K562 (cell line): ENCODE data around the gene CALY. TPM values are rescaled to one million over a fixed set of nuclear protein-coding genes. Genes with fewer than 3 reads are reported as not detected.
A peak's percentile ranks its signal among the peaks of the same experiment; 100 is the strongest.

Experiments used
- ATAC-seq: fragments of 200-7000 bp; cut with Tn5 transposase; 3 replicates; pipeline ENCODE4 v1.9.1; 2020; ENCODE audit warnings: moderate library complexity
- BruUV-seq: library from RNA; stranded (reverse); fragments of 400-500 nt; replicated peaks from 2 replicates; lab custom pipeline; 2021; lab: Mats Ljungman, UMichigan
- CTCF ChIA-PET: fragments of 300-600 bp; formaldehyde crosslinking; extraction: SDS; loops from one replicate; lab custom pipeline; 2021; ENCODE audit warnings: low intra/inter-chr PET ratio; lab: Yijun Ruan, JAX
- POLR2A ChIA-PET: fragments of 300-600, 350-650 bp; sonication (Branson Sonifier 250); formaldehyde crosslinking; extraction: SDS; loops from one replicate; lab custom pipeline; 2021; ENCODE audit warnings: antibody characterized with exemption, inconsistent platforms; lab: Yijun Ruan, JAX
- DNase-seq, 4 experiments: peaks; one replicate each; pipeline versions ENCODE4 v3.0.0 to v3.0.0-alpha.2; 2011 to 2018; ENCODE audit warnings: low spot score in 3 of 4, mixed read lengths in 3 of 4; ENCODE audit errors: extremely low read depth in 1 of 4
- FAIRE-seq: peaks from 2 replicates; lab custom pipeline; 2011; peaks lifted over from hg19 to GRCh38; lab: Jason Lieb, UNC
- H2AFZ ChIP-seq: 2 replicates; pipeline ENCODE4 v1.6.0; 2011; ENCODE audit warnings: low read depth, low read length, control low read depth, inconsistent platforms
- H3K27ac ChIP-seq: fragments of 200-600 bp; 3 replicates; pipeline ENCODE4 v1.8.0; 2011; ENCODE audit warnings: low read depth, mild to moderate bottlenecking, control low read depth, inconsistent platforms, low read length, moderate library complexity, mixed read lengths; ENCODE audit errors: extremely low read depth
- H3K27me3 ChIP-seq, 2 experiments: fragments of 300-600 bp in 1 of 2; 2 replicates in 1 of 2; 3 replicates in 1 of 2; pipeline versions ENCODE4 v1.6.0 to v1.8.0; 2011; ENCODE audit warnings: inconsistent platforms in 2 of 2, low read length in 2 of 2, mild to moderate bottlenecking in 1 of 2, mixed read lengths in 1 of 2, moderate library complexity in 1 of 2; ENCODE audit not compliant: control insufficient read depth in 2 of 2, insufficient read depth in 2 of 2
- H3K36me3 ChIP-seq: fragments of 300-600 bp; 3 replicates; pipeline ENCODE4 v1.8.0; 2011; ENCODE audit warnings: mild to moderate bottlenecking, low read length, inconsistent platforms; ENCODE audit not compliant: control insufficient read depth, insufficient read depth
- H3K4me1 ChIP-seq, 2 experiments: fragments of 200-600 bp in 1 of 2; replicated peaks in 1 of 2; 2 replicates in 1 of 2; 3 replicates in 1 of 2; pipeline versions ENCODE4 v1.5.1 to v1.8.0; 2011; ENCODE audit warnings: inconsistent platforms in 2 of 2, low read length in 2 of 2, mild to moderate bottlenecking in 1 of 2, mixed read lengths in 1 of 2, moderate library complexity in 1 of 2; ENCODE audit not compliant: control insufficient read depth in 2 of 2, insufficient read depth in 2 of 2
- H3K4me2 ChIP-seq: 2 replicates; pipeline ENCODE4 v1.6.1; 2011; ENCODE audit warnings: low read length, control low read depth, inconsistent platforms, mixed read lengths; ENCODE audit not compliant: insufficient read depth
- H3K4me3 ChIP-seq: fragments of 200-600 bp; sonication (generic), shearing (Covaris generic); 2 replicates; pipeline ENCODE4 v1.5.1; 2016; ENCODE audit warnings: control low read depth, inconsistent platforms
- H3K79me2 ChIP-seq: fragments of 200-600 bp; 3 replicates; pipeline ENCODE4 v1.8.0; 2011; ENCODE audit warnings: low read length, inconsistent platforms; ENCODE audit not compliant: control insufficient read depth, insufficient read depth
- H3K9ac ChIP-seq, 2 experiments: 2 replicates each; pipeline versions ENCODE4 v1.6.0 to v1.6.1; 2011; ENCODE audit warnings: low read depth in 2 of 2, low read length in 2 of 2, control low read depth in 1 of 2, inconsistent platforms in 1 of 2, mild to moderate bottlenecking in 1 of 2, mixed read lengths in 1 of 2; ENCODE audit not compliant: insufficient read depth in 1 of 2
- H3K9me1 ChIP-seq: one replicate; pipeline ENCODE4 v1.6.0; 2011; ENCODE audit warnings: inconsistent platforms, mild to moderate bottlenecking, low read length, moderate library complexity; ENCODE audit not compliant: control insufficient read depth, insufficient read depth
- H3K9me3 ChIP-seq: replicated peaks from 2 replicates; pipeline ENCODE4 v1.5.1; 2011; ENCODE audit warnings: low read depth, low read length, inconsistent platforms; ENCODE audit not compliant: control insufficient read depth, insufficient read depth
- H4K20me1 ChIP-seq: replicated peaks from 2 replicates; pipeline ENCODE4 v1.6.1; 2011; ENCODE audit warnings: low read length, inconsistent platforms, mixed read lengths; ENCODE audit not compliant: control insufficient read depth, insufficient read depth
- ARID2 ChIP-seq: fragments of 450-650 bp; IDR thresholded peaks from 2 replicates; pipeline ENCODE4 v1.6.1; 2017; ENCODE audit warnings: antibody characterized with exemption, mild to moderate bottlenecking
- EWSR1 ChIP-seq: fragments of 450-650 bp; IDR thresholded peaks from 2 replicates; pipeline ENCODE4 v1.6.1; 2018; ENCODE audit warnings: borderline replicate concordance, mild to moderate bottlenecking, low read depth, moderate library complexity; ENCODE audit not compliant: partially characterized antibody
- EZH2 ChIP-seq: IDR thresholded peaks from 2 replicates; pipeline ENCODE4 v1.6.1; 2012; ENCODE audit warnings: low read depth, mild to moderate bottlenecking, inconsistent platforms, low read length, borderline replicate concordance
- SMC3 ChIP-seq: conservative IDR thresholded peaks from 2 replicates; pipeline ENCODE4 v1.6.1; 2011; ENCODE audit warnings: low read depth, low read length, improper control_type of control experiment; ENCODE audit not compliant: insufficient read depth
- ZNF609 ChIP-seq: sonication (generic); formaldehyde crosslinking; IDR thresholded peaks from 2 replicates; pipeline ENCODE4 v1.8.1; 2023; ENCODE audit warnings: missing genetic modification reagents, mild to moderate bottlenecking, borderline replicate concordance
- WGBS: fragments of 100-300 bp; shearing (Covaris generic); methylation state at CpG from one replicate; pipeline ENCODE4 v1.1.6; 2016; ENCODE audit warnings: low coverage, mixed read lengths; ENCODE audit not compliant: insufficient coverage; ENCODE audit errors: missing lambda C conversion rate; 5-methylcytosine and 5-hydroxymethylcytosine counted together
- in situ Hi-C: fragments of 300-500 bp; cut with MboI; formaldehyde crosslinking; loops from 4 replicates; pipeline ENCODE4 v1.15.0; 2018; ENCODE audit warnings: inconsistent platforms, mixed read lengths
- intact Hi-C: fragments of 100-400 bp; cut with micrococcal nuclease; formaldehyde crosslinking; loops from 2 replicates; pipeline ENCODE4 v1.14.2; 2022
- polyA plus RNA-seq, 8 experiments: library from polyadenylated mRNA; depleted of rRNA in 4 of 8; stranded (reverse) in 5 of 8; unstranded in 3 of 8; fragments of >200 nt; fragmentation: Nextera tagmentation in 2 of 8; fragmentation: Illumina TruSeq in 1 of 8; extraction: Ambion mirVana in 2 of 8; extraction: Trizol in 1 of 8; gene quantifications; 2 replicates each; pipeline versions ENCODE4 v1.2.1 to v1.2.3, GENCODE V29; 2011 to 2014; ENCODE audit warnings: inconsistent platforms in 1 of 8, missing spikeins in 1 of 8
- total RNA-seq, 7 experiments: library from RNA; depleted of rRNA in 6 of 7; stranded (reverse); fragments of >200 nt in 6 of 7; fragmentation: Illumina TruSeq in 2 of 7; extraction: Trizol in 2 of 7; gene quantifications; 2 replicates each; pipeline versions ENCODE4 v1.2.1 to v1.2.3, GENCODE V29; 2011 to 2021; ENCODE audit warnings: low replicate concordance in 1 of 7

CALY gene
- total and polyA plus RNA-seq, 9 of the 15 experiments (the other 6 are each of a cell fraction or from before 2014, with no cell fraction given): not detected

DNA sequence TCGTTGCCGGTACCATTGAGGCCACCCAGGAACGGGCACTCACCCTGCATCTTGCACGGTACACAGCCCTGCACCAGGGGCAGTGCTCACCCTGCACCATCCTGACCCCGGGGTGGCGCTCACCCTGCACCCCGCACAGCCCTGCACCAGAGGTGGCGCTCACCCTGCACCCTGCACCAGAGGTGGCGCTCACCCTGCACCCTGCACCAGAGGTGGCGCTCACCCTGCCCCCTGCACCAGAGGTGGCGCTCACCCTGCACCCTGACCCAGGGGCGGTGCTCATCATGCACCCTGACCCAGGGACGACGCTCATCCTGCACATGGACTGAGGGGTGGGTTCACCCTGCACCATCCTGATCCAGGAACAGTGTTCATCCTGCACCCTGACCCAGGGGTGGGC is 34.5 kb downstream of the CALY start:
- H3K4me1 ChIP-seq: peaks cover 17 to 29% of the 10 kb centered on the region in 2 experiments
- no peak overlapping the region for H3K4me3 ChIP-seq
- no peaks in the 10 kb centered on the region; the same call in 1 of the 2 replicates for H4K20me1 ChIP-seq
- no peaks in the 10 kb centered on the region for H3K9me1 ChIP-seq
- peak overlapping the region in 1 of 2 experiments; percentile 26; a peak in 1 of 4 replicates for H3K9ac ChIP-seq
- H3K36me3 ChIP-seq: peaks cover 48% of the 10 kb centered on the region; the same call in 2 of the 3 replicates
- no TSS peak for BruUV-seq
- no peak overlapping the region for H3K27ac ChIP-seq
- ChIA-PET CTCF (no interaction called here), POLR2A (interaction anchor here (1.8 kb wide), 1 partner anchor 8 kb away, joined by 4 read pairs; no protein-coding TSS in a partner anchor)
- H2AFZ ChIP-seq: no peak overlapping the region
- DNase-seq: no peak
- WGBS: 100% methylated on average over 5 of the region's 14 CpGs
- no peaks in the 10 kb centered on the region for H3K9me3 ChIP-seq
- peaks cover 48% of the 10 kb centered on the region for H3K79me2 ChIP-seq
- intact Hi-C loops: no loop called here
- FAIRE-seq: no peak
- no peaks in the 10 kb centered on the region for H3K27me3 ChIP-seq
- in situ Hi-C loops: no loop called here
- no peak for ATAC-seq
- H3K4me2 ChIP-seq: no peak overlapping the region
- TF ChIP-seq ARID2 (no peak), ZNF609 (CRISPR knock-in tag) (no peak), EWSR1 (no peak), EZH2 (no peak), SMC3 (no peak)
